KOPT-K1 (cell line): Measurements from ENCODE around the gene POLR1E.

Source experiments
- H3K27ac ChIP-seq: fragments of 200-600 bp; sonication (generic); 2 replicates; pipeline ENCODE4 v1.5.1; 2016; ENCODE audit warnings: antibody characterized with exemption, mild to moderate bottlenecking, low read depth, low read length; ENCODE audit not compliant: poor library complexity, severe bottlenecking
- H3K36me3 ChIP-seq: fragments of 200-600 bp; sonication (generic); 2 replicates; pipeline ENCODE4 v1.5.1; 2017; ENCODE audit warnings: antibody characterized with exemption, mild to moderate bottlenecking, low read length, moderate library complexity; ENCODE audit not compliant: insufficient read depth
- H3K9me3 ChIP-seq: fragments of 200-600 bp; sonication (generic); 2 replicates; pipeline ENCODE4 v1.5.1; 2017; ENCODE audit warnings: antibody characterized with exemption, low read length, mild to moderate bottlenecking; ENCODE audit not compliant: insufficient read depth, poor library complexity, severe bottlenecking

Gene POLR1E

GRCh38 chr9:37523916-37524315 lies 38.2 kb downstream of the POLR1E start:
- no peak overlapping the region for H3K27ac ChIP-seq
- H3K9me3 ChIP-seq, result no peaks in the 10 kb centered on the region
- H3K36me3 ChIP-seq, result peaks cover 8% of the 10 kb centered on the region; the same call in 1 of the 2 replicates

DNA sequence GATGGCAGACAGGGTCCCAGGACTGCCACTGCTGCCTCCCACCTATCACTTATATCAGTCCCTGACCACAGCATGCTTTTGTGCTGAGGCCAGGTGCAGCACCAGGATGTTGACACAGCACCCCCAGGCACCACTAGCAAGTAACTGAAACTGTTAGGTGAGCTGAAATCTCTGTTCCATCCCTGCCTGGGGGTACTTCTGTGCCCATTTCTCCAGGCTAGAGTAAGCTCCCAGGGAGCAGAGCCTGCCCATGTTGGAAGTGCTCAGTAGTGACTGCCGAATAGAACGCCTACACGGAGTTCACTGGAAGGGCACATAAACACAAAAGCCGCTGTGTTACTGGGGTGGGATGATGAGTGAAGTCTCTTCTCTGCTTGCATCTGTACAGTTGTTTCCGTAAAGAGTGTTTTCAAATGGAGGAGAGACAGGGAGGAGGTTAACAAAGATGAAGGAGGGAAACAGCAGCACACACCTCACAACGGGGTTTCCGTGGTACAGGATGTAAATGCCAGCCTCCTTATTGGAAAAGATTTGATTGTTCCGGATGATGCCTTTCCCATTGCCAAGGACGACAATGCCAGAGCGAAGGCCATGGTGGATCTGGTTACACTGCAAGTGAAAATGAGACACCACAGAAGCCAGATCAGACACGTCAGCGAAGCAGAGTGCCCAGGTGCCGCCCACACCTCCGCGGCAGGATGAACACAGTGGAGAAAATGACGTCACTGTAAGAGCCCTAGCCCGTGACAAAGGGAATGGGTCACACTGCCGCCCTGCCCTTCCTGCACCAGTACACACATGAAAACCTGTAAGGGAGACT lies 43.1 kb downstream of the POLR1E start:
- Histone ChIP-seq H3K36me3 (peaks cover 8% of the 10 kb centered on the region; the same call in 1 of the 2 replicates), H3K27ac (no peak overlapping the region), H3K9me3 (no peaks in the 10 kb centered on the region)

- no peaks in the 10 kb centered on the region for H3K9me3 ChIP-seq
- H3K27ac ChIP-seq, result no peak overlapping the region
- H3K36me3 ChIP-seq, result peaks cover 4% of the 10 kb centered on the region; the same call in 1 of the 2 replicates
Observed at GRCh38 chr9:37531699-37532098, 46.0 kb downstream of the POLR1E start.

DNA sequence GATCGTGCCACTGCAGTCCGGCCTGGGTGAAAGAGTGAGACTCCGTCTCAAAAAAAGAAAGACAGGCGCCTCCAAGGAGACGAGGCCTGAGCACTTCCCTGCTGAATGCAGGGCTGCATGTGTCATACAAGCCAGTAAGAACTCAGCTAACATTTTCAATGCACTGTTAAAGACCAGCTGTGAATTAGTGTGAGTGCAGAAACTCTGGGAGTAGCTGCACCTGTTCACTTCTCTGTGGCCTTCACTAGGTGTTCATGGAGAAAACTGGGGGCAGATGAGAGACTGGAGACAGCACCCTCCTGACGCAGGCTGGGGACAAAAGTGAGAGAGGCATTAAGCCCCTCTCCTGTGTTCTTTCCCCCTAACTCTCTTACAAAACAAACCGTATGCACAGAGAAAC lies 48.7 kb downstream of the POLR1E start:
- no peaks in the 10 kb centered on the region for H3K9me3 ChIP-seq
- H3K36me3 ChIP-seq, result peaks cover 10% of the 10 kb centered on the region; the same call in 1 of the 2 replicates
- no peak overlapping the region for H3K27ac ChIP-seq

DNA sequence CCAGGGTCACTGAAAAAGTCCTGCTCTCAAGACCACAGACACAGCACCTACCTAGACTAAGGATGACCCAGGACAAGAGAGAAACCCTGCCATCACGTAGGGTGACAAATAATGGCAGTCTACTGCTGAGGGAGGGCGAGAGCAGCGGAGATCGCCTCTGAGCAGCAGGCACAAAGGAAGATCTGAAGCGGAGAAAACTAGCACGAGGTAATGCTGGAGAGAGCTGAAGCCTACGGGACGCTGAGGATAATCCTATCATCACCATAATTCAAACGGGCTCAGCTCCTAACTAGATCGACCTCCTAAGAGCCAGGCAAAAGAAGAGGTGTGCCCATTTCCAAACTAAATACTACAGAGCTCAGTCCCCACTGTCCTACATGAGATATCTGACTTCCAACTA lies 49.2 kb downstream of the POLR1E start:
- Histone ChIP-seq H3K36me3 (peaks cover 10% of the 10 kb centered on the region; the same call in 1 of the 2 replicates), H3K27ac (no peak overlapping the region), H3K9me3 (no peaks in the 10 kb centered on the region)

DNA sequence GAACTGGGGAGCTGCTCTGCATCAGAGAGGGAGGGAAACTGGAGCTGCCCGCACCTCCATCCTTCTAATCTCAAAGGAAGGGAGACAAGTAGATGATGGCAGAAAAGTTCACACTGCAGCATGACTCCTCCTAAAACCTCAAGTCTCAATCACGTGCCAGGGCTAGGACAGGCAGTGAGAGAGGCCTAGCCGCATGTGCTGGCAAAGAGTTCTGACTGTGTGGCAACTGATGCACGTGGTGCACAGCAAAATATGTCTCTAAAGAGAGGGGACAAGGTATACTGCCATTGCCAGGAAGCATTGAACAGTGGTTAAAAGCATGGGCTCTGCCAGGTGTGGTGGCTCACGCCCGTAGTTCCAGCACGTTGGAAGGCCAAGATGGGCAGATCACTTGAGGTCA lies 52.4 kb downstream of the POLR1E start:
- Histone ChIP-seq H3K9me3 (no peaks in the 10 kb centered on the region), H3K36me3 (peaks cover 10% of the 10 kb centered on the region; the same call in 1 of the 2 replicates), H3K27ac (no peak overlapping the region)

- H3K27ac ChIP-seq, result no peak overlapping the region
- no peaks in the 10 kb centered on the region for H3K9me3 ChIP-seq
- H3K36me3 ChIP-seq, result peaks cover 10% of the 10 kb centered on the region; the same call in 1 of the 2 replicates
Observed at GRCh38 chr9:37539634-37540033, 53.9 kb downstream of the POLR1E start.

DNA sequence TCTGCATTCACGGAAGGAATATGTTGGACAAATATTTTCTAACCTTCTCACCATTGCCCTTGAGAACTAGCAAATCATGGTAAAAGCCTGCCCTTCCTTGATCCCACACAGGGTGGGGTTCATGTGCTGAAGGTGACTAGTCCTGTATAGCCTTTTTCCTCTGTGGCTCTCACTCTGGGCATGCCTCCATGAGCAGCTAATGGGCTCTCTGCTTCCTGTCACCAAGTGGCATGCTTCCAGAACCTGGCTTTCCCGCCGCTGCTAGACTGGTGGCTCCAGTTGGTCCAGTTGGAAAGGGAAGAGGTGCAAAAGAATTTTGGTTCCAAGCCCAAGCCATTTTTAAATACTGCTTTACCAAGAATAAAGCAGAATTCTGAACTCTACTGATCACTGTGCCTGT lies 54.9 kb downstream of the POLR1E start:
- Histone ChIP-seq H3K36me3 (peaks cover 10% of the 10 kb centered on the region; the same call in 1 of the 2 replicates), H3K9me3 (no peaks in the 10 kb centered on the region), H3K27ac (no peak overlapping the region)

DNA sequence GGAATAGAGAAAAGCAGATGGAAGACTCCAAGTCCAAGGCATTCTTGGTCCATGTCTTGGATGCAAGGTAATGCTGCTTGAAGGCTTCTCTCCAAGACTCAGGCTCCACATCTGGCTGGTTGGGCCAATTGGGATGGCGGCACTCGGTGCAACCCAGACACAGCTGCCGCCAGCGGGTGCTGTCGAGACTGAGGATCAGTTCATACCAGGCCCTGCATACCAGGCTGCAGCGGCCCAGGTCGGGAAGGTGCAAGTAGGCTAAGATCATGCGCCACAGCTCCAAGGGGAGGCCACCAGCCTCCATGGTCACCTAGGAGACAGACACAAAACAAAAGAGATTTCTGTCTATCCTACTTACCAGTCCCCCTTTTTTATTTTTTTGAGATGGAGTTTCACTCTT lies 55.7 kb downstream of the POLR1E start:
- H3K9me3 ChIP-seq, result no peaks in the 10 kb centered on the region
- H3K36me3 ChIP-seq, result peaks cover 9% of the 10 kb centered on the region; the same call in 1 of the 2 replicates
- no peak overlapping the region for H3K27ac ChIP-seq

- Histone ChIP-seq H3K9me3 (no peaks in the 10 kb centered on the region), H3K27ac (no peak overlapping the region), H3K36me3 (peaks cover under 1% of the 10 kb centered on the region; the same call in 1 of the 2 replicates)
Observed at GRCh38 chr9:37542488-37542887, 56.7 kb downstream of the POLR1E start.

DNA sequence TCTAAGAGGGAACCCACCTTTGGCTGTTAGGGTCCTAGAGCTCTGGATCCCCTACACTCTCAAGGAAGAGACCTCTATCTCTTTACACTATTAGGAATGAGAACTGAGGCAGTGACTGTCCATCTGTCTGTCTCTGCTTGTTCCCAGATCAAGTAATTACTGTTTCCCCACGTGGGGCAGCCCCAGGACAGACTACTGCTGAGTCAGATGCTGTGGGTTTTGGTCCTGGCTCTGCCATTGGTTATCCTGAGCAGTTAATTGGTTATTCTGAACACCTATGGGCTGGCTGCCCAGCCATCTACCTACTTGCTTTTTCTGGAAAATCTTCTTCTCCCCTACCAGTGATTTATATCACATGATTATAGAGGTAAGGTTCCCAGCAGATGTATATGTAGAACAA lies 57.1 kb downstream of the POLR1E start:
- Histone ChIP-seq H3K9me3 (no peaks in the 10 kb centered on the region), H3K27ac (no peak overlapping the region), H3K36me3 (no peaks in the 10 kb centered on the region; the same call in 1 of the 2 replicates)

- Histone ChIP-seq H3K9me3 (no peaks in the 10 kb centered on the region), H3K36me3 (no peaks in the 10 kb centered on the region; the same call in 1 of the 2 replicates), H3K27ac (no peak overlapping the region)
Observed at GRCh38 chr9:37543468-37543867, 57.7 kb downstream of the POLR1E start.

- no peak overlapping the region for H3K27ac ChIP-seq
- no peaks in the 10 kb centered on the region for H3K36me3 ChIP-seq
- no peaks in the 10 kb centered on the region for H3K9me3 ChIP-seq
Observed at GRCh38 chr9:37547328-37547878, 61.7 kb downstream of the POLR1E start.

DNA sequence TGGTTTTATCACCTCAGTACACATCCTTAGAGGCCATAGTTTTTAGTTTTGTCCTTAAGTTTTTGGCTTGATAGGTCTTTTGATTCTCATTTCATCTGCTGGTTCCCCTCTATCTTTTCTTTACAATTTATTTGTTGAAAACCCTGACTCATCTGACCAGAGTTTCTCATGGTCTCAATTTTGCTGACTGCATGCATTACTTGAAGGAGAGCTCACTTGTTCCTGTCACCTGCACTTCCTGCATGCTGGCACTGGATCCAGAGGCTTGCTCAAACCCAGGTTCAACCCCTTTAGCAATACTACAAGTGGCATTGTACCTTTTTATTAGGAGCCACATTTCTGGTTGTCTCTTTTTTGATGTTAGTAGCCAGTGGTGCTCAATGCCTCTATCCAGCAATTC lies 63.8 kb downstream of the POLR1E start:
- Histone ChIP-seq H3K36me3 (no peaks in the 10 kb centered on the region), H3K27ac (no peak overlapping the region), H3K9me3 (no peaks in the 10 kb centered on the region)

DNA sequence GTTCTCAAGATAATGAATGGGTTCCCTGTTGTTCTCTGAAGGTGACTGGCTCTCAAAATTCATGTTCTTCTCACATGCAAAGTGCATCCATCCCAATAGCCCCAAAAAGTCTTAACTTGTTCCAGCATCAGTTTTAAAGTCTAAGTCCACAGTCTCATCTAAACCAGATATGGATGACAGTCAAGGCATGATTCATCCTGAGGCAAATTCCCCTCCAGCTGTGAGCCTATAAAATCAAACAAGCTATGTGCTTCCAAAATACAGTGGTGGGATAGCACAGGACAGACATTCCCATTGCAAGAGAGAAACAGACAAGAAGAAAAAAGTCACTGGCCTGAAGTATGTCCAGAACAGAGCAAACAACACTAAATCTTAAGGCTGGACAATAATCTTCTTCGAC lies 65.0 kb downstream of the POLR1E start:
- Histone ChIP-seq H3K36me3 (no peaks in the 10 kb centered on the region), H3K9me3 (no peaks in the 10 kb centered on the region), H3K27ac (no peak overlapping the region)

DNA sequence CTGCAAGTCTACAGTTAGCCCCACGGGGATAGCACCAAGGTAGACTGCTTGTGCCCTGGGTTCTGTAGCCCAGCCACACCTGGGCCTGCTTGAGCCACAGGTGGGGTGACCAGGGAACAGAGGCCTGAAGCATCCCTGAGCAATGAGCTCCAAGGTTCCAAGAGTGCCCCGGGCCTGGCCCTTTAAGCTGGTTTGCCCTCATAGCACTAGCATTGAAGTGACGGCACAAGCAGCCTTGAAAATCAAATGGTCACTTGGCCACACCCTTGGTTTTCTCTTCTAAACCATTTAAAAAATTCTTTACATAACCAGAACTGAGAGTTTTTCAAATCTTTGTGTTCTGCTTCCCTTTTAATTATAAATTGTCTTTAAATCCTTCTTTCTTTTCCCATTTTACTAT lies 65.7 kb downstream of the POLR1E start:
- Histone ChIP-seq H3K27ac (no peak overlapping the region), H3K9me3 (no peaks in the 10 kb centered on the region), H3K36me3 (no peaks in the 10 kb centered on the region)
